ENCODE results near the gene PYDC1. TPM values are rescaled to one million over a fixed set of nuclear protein-coding genes. Genes with fewer than 3 reads are reported as not detected.

Gene PYDC1
- total and polyA plus RNA-seq, 10 of the 15 experiments (the other 5 are each of a cell fraction or from before 2014, with no cell fraction given), result not detected

- no peaks in the 10 kb centered on the region for H3K36me3 ChIP-seq (ENCODE audit: control insufficient read depth in 2 of 2, insufficient read depth in 2 of 2, low read length in 1 of 2)
- no peaks in the 10 kb centered on the region for H3K27me3 ChIP-seq (replicated peaks in 1 of 2; ENCODE audit: control insufficient read depth in 2 of 2, insufficient read depth in 2 of 2, low read length in 1 of 2)
- ChIA-PET POLR2A (no interaction called here), RAD21 (ENCODE audit: unreplicated experiment) (no interaction called here), SMC1A (ENCODE audit: uncharacterized antibody, unreplicated experiment) (no interaction called here), CTCF (no interaction called here)
- intact Hi-C loops (cut with micrococcal nuclease; ENCODE audit: unreplicated experiment) (no loop called here), in situ Hi-C loops (cut with MboI) (no loop called here)
- H3K27ac ChIP-seq (ENCODE audit: control insufficient read depth, insufficient read depth), result no peak overlapping the region
- BruUV-seq (replicated peaks), result no TSS peak
- H3K4me2 ChIP-seq (ENCODE audit: control insufficient read depth, insufficient read depth), result no peak overlapping the region
- no peaks in the 10 kb centered on the region for H3K79me2 ChIP-seq (ENCODE audit: control insufficient read depth, insufficient read depth, low read length)
- H3K9me3 ChIP-seq (replicated peaks; ENCODE audit: control insufficient read depth, insufficient read depth, low read length), result no peaks in the 10 kb centered on the region
- ATAC-seq, result no peak
- TF ChIP-seq HDGF (IDR thresholded peaks at IDR 0.05) (no peak), ASH2L (IDR thresholded peaks at IDR 0.05; ENCODE audit: borderline replicate concordance, low read depth) (no peak), ZNF274 (IDR thresholded peaks at IDR 0.05; ENCODE audit: insufficient read depth, insufficient read length) (no peak), SUPT20H (IDR thresholded peaks at IDR 0.05; ENCODE audit: borderline replicate concordance, control insufficient read depth, low read depth, low read length) (no peak), BMI1 (IDR thresholded peaks at IDR 0.05; ENCODE audit: borderline replicate concordance) (no peak), BCL3 (IDR thresholded peaks at IDR 0.05; ENCODE audit: borderline replicate concordance, insufficient read depth, low read depth, low read length, poor library complexity, severe bottlenecking) (no peak), ZNF622 (IDR thresholded peaks at IDR 0.05) (no peak), ZZZ3 (IDR thresholded peaks at IDR 0.05; ENCODE audit: control insufficient read depth, insufficient read length, low read depth) (no peak), SIN3A (IDR thresholded peaks at IDR 0.05; ENCODE audit: low read depth, low read length) (no peak), YY1 (IDR thresholded peaks at IDR 0.05; ENCODE audit: low read depth, low read length) (no peak), IRF3 (IDR thresholded peaks at IDR 0.05) (no peak), CHD2 (IDR thresholded peaks at IDR 0.05; ENCODE audit: borderline replicate concordance, low read depth, low read length) (no peak), NFYA (IDR thresholded peaks at IDR 0.05; ENCODE audit: borderline replicate concordance, low read depth, low read length) (no peak), YBX1 (IDR thresholded peaks at IDR 0.05) (no peak), CREB1 (IDR thresholded peaks at IDR 0.05; ENCODE audit: low read depth) (no peak), GATAD2B (conservative IDR thresholded peaks at IDR 0.05; ENCODE audit: low read depth) (no peak), NR2C1 (IDR thresholded peaks at IDR 0.05) (no peak)
- TF ChIP-seq, protein P1, sequence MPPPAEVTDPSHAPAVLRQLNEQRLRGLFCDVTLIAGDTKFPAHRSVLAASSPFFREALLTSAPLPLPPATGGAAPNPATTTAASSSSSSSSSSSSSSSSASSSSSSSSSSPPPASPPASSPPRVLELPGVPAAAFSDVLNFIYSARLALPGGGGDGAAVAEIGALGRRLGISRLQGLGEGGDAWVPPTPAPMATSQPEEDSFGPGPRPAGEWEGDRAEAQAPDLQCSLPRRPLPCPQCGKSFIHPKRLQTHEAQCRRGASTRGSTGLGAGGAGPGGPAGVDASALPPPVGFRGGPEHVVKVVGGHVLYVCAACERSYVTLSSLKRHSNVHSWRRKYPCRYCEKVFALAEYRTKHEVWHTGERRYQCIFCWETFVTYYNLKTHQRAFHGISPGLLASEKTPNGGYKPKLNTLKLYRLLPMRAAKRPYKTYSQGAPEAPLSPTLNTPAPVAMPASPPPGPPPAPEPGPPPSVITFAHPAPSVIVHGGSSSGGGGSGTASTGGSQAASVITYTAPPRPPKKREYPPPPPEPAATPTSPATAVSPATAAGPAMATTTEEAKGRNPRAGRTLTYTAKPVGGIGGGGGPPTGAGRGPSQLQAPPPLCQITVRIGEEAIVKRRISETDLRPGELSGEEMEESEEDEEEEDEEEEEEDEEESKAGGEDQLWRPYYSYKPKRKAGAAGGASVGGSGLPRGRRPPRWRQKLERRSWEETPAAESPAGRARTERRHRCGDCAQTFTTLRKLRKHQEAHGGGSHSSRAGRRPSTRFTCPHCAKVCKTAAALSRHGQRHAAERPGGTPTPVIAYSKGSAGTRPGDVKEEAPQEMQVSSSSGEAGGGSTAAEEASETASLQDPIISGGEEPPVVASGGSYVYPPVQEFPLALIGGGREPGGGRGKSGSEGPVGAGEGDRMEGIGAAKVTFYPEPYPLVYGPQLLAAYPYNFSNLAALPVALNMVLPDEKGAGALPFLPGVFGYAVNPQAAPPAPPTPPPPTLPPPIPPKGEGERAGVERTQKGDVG (CRISPR knock-in tag; IDR thresholded peaks at IDR 0.05), result no peak
- H3K9ac ChIP-seq (ENCODE audit: control insufficient read depth, insufficient read depth, low read length), result no peak overlapping the region
- 79% methylated on average over 5 of the region's 5 CpGs for WGBS (ENCODE audit: insufficient coverage, insufficient replicate concordance, low lambda C conversion rate, missing lambda C conversion rate)
- DNase-seq (ENCODE audit: low read depth, low spot score), result no peak
- no peaks in the 10 kb centered on the region for H4K20me1 ChIP-seq (ENCODE audit: control insufficient read depth, insufficient read depth)
- no peak overlapping the region for H3K4me3 ChIP-seq
- H3K4me1 ChIP-seq (ENCODE audit: control insufficient read depth, insufficient read depth, low read length), result peaks cover 4% of the 10 kb centered on the region; the same call in 1 of the 2 replicates
- H2AFZ ChIP-seq (ENCODE audit: control insufficient read depth, low read depth, low read length), result no peak overlapping the region
- FAIRE-seq, result no peak
These were observed 34.5 kb upstream of the PYDC1 start for GRCh38 chr16:31251435-31251834.

Measured in GM12878 (cell line).